Epithelial cell of proximal tubule (primary cell): ENCODE data around the gene NUP85. TPM values are rescaled to one million over a fixed set of nuclear protein-coding genes. Genes with fewer than 3 reads are reported as not detected.

Source experiments
- DNase-seq: peaks from one replicate; pipeline ENCODE4 v3.0.0-alpha.2; 2011; ENCODE audit warnings: low read depth
- H3K4me3 ChIP-seq: 2 replicates; pipeline ENCODE4 v1.5.1; 2011; ENCODE audit warnings: low read depth, mild to moderate bottlenecking, low read length
- CTCF ChIP-seq: conservative IDR thresholded peaks from 2 replicates; pipeline ENCODE4 v1.5.1; 2012; ENCODE audit warnings: low read depth, mild to moderate bottlenecking, low read length
- total RNA-seq: library from RNA; depleted of rRNA; stranded (reverse); fragments of >200 nt; gene quantifications from 2 replicates; pipeline ENCODE4 v1.2.3, GENCODE V29; 2015

The NUP85 gene
- total RNA-seq, 1 donor from 2014 or later: 43.2 TPM

GRCh38 chr17:75174996-75175395 is 30.5 kb upstream of the NUP85 start:
- H3K4me3 ChIP-seq: no peak overlapping the region
- no peak for DNase-seq
- TF ChIP-seq CTCF: no peak

- no peak for TF ChIP-seq CTCF
- DNase-seq: no peak
- no peak overlapping the region for H3K4me3 ChIP-seq
Measured at GRCh38 chr17:75176625-75177024, 28.9 kb upstream of the NUP85 start.

- no peak for DNase-seq
- no peak overlapping the region for H3K4me3 ChIP-seq
- TF ChIP-seq CTCF: no peak
Measured at GRCh38 chr17:75178453-75178852, 27.0 kb upstream of the NUP85 start.

DNA sequence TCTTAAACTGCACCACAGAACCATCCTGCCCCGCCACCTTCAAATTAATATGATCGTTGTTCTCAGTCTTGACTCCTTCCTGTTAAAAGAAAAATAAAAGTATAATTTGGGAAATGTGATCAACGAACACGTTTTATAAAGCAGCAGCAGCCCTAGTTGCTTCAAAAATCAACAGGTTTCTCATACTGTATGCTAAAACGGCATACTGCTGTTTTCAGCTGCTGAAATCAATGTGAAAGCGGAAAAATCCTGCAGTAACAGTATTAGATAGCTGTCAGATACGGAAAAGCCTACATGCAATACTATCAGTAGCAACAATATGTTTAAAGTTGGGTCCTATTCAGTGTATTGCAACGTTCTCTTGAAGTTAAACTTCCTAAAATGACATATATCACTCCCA is 24.4 kb upstream of the NUP85 start:
- peak overlapping the region; percentile 97 for H3K4me3 ChIP-seq
- DNase-seq: no peak
- TF ChIP-seq CTCF: no peak

- no peak for DNase-seq
- H3K4me3 ChIP-seq: peak overlapping the region; percentile 97
- no peak for TF ChIP-seq CTCF
Measured at GRCh38 chr17:75181608-75182318, 23.7 kb upstream of the NUP85 start.

DNA sequence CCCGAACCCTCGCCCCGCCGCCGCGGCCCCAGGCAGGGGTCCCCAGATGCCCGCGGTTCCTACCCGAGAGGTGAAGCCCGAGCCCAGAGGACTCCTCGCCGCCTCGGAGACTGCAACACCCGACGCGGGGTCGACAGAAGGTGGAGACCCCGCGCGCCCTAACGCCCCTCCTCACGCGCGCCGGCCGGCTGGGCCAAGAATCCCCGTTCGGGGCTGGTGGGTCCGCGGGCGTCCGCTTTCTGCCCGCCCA is 23.2 kb upstream of the NUP85 start:
- peak overlapping the region; percentile 97 for H3K4me3 ChIP-seq
- DNase-seq: no peak
- no peak for TF ChIP-seq CTCF
